MM.1S (cell line): ENCODE results near the gene SFSWAP.

Experiments
- DNase-seq: peaks from one replicate; pipeline ENCODE4 v3.0.0-alpha.2; 2015
- H2AFZ ChIP-seq: fragments of 300-600 bp; sonication (generic); 2 replicates; pipeline ENCODE4 v1.6.0; 2016; ENCODE audit warnings: antibody characterized with exemption, low read length
- H3F3A ChIP-seq: fragments of 300-600 bp; sonication (generic); 2 replicates; pipeline ENCODE4 v1.6.1; 2016; ENCODE audit warnings: mild to moderate bottlenecking, antibody characterized with exemption, low read length, moderate library complexity, mixed read lengths; ENCODE audit not compliant: insufficient read depth
- H3K27ac ChIP-seq: fragments of 300-600 bp; sonication (generic); 2 replicates; pipeline ENCODE4 v1.5.1; 2016; ENCODE audit warnings: mild to moderate bottlenecking, low read length
- H3K27me3 ChIP-seq: fragments of 300-600 bp; sonication (generic); replicated peaks from 2 replicates; pipeline ENCODE4 v1.6.0; 2016; ENCODE audit warnings: low read length; ENCODE audit not compliant: insufficient read depth
- H3K36me3 ChIP-seq: fragments of 300-600 bp; sonication (generic); replicated peaks from 2 replicates; pipeline ENCODE4 v1.6.1; 2016; ENCODE audit warnings: mild to moderate bottlenecking, low read length, mixed read lengths; ENCODE audit not compliant: insufficient read depth
- H3K4me1 ChIP-seq: fragments of 300-600 bp; sonication (generic); 2 replicates; pipeline ENCODE4 v1.6.1; 2016; ENCODE audit warnings: low read length, mixed read lengths
- H3K4me2 ChIP-seq: fragments of 300-600 bp; sonication (generic); 2 replicates; pipeline ENCODE4 v1.6.0; 2016; ENCODE audit warnings: low read depth, low read length
- H3K4me3 ChIP-seq: fragments of 300-600 bp; sonication (generic); 2 replicates; pipeline ENCODE4 v1.5.1; 2016; ENCODE audit warnings: low read length, mixed read lengths
- H3K79me2 ChIP-seq: fragments of 300-600 bp; sonication (generic); 2 replicates; pipeline ENCODE4 v1.6.1; 2016; ENCODE audit warnings: mixed run types, low read length, mixed read lengths
- H3K9ac ChIP-seq: fragments of 300-600 bp; sonication (generic); 2 replicates; pipeline ENCODE4 v1.6.1; 2016; ENCODE audit warnings: low read length, mixed read lengths
- H3K9me2 ChIP-seq: fragments of 300-600 bp; sonication (generic); replicated peaks from 2 replicates; pipeline ENCODE4 v1.6.1; 2016; ENCODE audit warnings: mild to moderate bottlenecking, low read length, mixed read lengths; ENCODE audit not compliant: insufficient read depth
- H3K9me3 ChIP-seq: fragments of 300-600 bp; sonication (generic); replicated peaks from 2 replicates; pipeline ENCODE4 v1.6.1; 2016; ENCODE audit warnings: mild to moderate bottlenecking, low read length, mixed read lengths; ENCODE audit not compliant: insufficient read depth
- H4K20me1 ChIP-seq: fragments of 300-600 bp; sonication (generic); 2 replicates; pipeline ENCODE4 v1.6.1; 2016; ENCODE audit warnings: mild to moderate bottlenecking, low read length, moderate library complexity, mixed read lengths; ENCODE audit not compliant: insufficient read depth
- CTCF ChIP-seq: fragments of 300-600 bp; sonication (generic); IDR thresholded peaks from 2 replicates; pipeline ENCODE4 v1.5.1; 2016; ENCODE audit warnings: antibody characterized with exemption, low read length, mixed read lengths
- EZH2 ChIP-seq: fragments of 300-600 bp; sonication (generic); optimal IDR thresholded peaks from 2 replicates; pipeline ENCODE3; 2017; ENCODE audit warnings: low read depth, mild to moderate bottlenecking, antibody characterized with exemption, low read length, mixed read lengths
- EZH2phosphoT487 ChIP-seq: fragments of 300-600 bp; sonication (generic); IDR thresholded peaks from 2 replicates; pipeline ENCODE4 v1.6.1; 2018; ENCODE audit warnings: antibody characterized with exemption, low read length

The SFSWAP gene

GRCh38 chr12:131754184-131754583 lies 43.3 kb downstream of the SFSWAP start:
- Histone ChIP-seq H3K9me2 (no peaks in the 10 kb centered on the region), H3K4me3 (no peak overlapping the region), H2AFZ (no peak overlapping the region), H3K36me3 (no peaks in the 10 kb centered on the region; the same call in 1 of the 2 replicates), H3K4me1 (no peaks in the 10 kb centered on the region), H3K9me3 (no peaks in the 10 kb centered on the region), H3K79me2 (no peaks in the 10 kb centered on the region), H3K4me2 (no peak overlapping the region), H3K27me3 (no peaks in the 10 kb centered on the region), H3F3A (no peaks in the 10 kb centered on the region), H3K9ac (no peak overlapping the region), H3K27ac (no peak overlapping the region), H4K20me1 (no peaks in the 10 kb centered on the region)
- TF ChIP-seq EZH2phosphoT487, result no peak
- TF ChIP-seq EZH2, result no peak
- TF ChIP-seq CTCF, result no peak
- no peak for DNase-seq

GRCh38 chr12:131755305-131756113 lies 44.6 kb downstream of the SFSWAP start:
- H3K9ac ChIP-seq, result no peak overlapping the region
- no peaks in the 10 kb centered on the region for H3F3A ChIP-seq
- no peaks in the 10 kb centered on the region for H3K79me2 ChIP-seq
- no peak overlapping the region for H3K4me2 ChIP-seq
- TF ChIP-seq EZH2phosphoT487 (no peak), CTCF (peak; percentile 22)
- no peaks in the 10 kb centered on the region for H3K27me3 ChIP-seq
- no peak overlapping the region for H3K4me3 ChIP-seq
- H3K9me2 ChIP-seq, result no peaks in the 10 kb centered on the region
- DNase-seq, result no peak
- H2AFZ ChIP-seq, result no peak overlapping the region
- no peaks in the 10 kb centered on the region; the same call in 1 of the 2 replicates for H3K36me3 ChIP-seq
- H3K4me1 ChIP-seq, result no peaks in the 10 kb centered on the region
- H3K9me3 ChIP-seq, result no peaks in the 10 kb centered on the region
- no peak overlapping the region for H3K27ac ChIP-seq
- no peaks in the 10 kb centered on the region for H4K20me1 ChIP-seq

- H3K4me1 ChIP-seq, result no peaks in the 10 kb centered on the region
- H3K79me2 ChIP-seq, result no peaks in the 10 kb centered on the region
- H3K9me2 ChIP-seq, result no peaks in the 10 kb centered on the region
- no peaks in the 10 kb centered on the region; the same call in 1 of the 2 replicates for H3K36me3 ChIP-seq
- H3F3A ChIP-seq, result no peaks in the 10 kb centered on the region
- H3K27me3 ChIP-seq, result no peaks in the 10 kb centered on the region
- H3K4me3 ChIP-seq, result no peak overlapping the region
- no peaks in the 10 kb centered on the region for H4K20me1 ChIP-seq
- TF ChIP-seq EZH2 (no peak), CTCF (no peak), EZH2phosphoT487 (no peak)
- H3K4me2 ChIP-seq, result no peak overlapping the region
- no peak overlapping the region for H3K9ac ChIP-seq
- DNase-seq, result no peak
- H3K9me3 ChIP-seq, result no peaks in the 10 kb centered on the region
- H2AFZ ChIP-seq, result no peak overlapping the region
- no peak overlapping the region for H3K27ac ChIP-seq
Observed at GRCh38 chr12:131756441-131756840, 45.6 kb downstream of the SFSWAP start.
